AG04449 (cell line): ENCODE data around the gene JMJD6.
"Not testable (repeated sequence)": the region's sequence is repeated elsewhere in the genome, so short reads cannot be mapped to it uniquely, and the experiment has no call there.

ENCODE experiments used
- CTCF ChIA-PET: fragments of 350-600 bp; formaldehyde crosslinking; extraction: SDS; loops from one replicate; lab custom pipeline; 2021; ENCODE audit warnings: antibody characterized with exemption; lab: Yijun Ruan, JAX
- POLR2A ChIA-PET: fragments of 400-600, 350-600 bp; formaldehyde crosslinking; extraction: SDS; loops from one replicate; lab custom pipeline; 2020; ENCODE audit warnings: antibody characterized with exemption, inconsistent platforms; lab: Yijun Ruan, JAX
- DNase-seq: peaks from one replicate; pipeline ENCODE4 v3.0.0-alpha.2; 2010; ENCODE audit warnings: low read depth, low spot score
- H3K4me3 ChIP-seq: 2 replicates; pipeline ENCODE4 v1.5.1; 2011; ENCODE audit warnings: low read depth, mild to moderate bottlenecking, control low read depth, low read length
- CTCF ChIP-seq: IDR thresholded peaks from one replicate; pipeline ENCODE4 v1.5.1; 2011; ENCODE audit warnings: mild to moderate bottlenecking, moderate library complexity, low read length, control low read depth, inconsistent platforms; ENCODE audit not compliant: insufficient read depth; ENCODE audit errors: missing control alignments

The JMJD6 gene

GRCh38 chr17:76753061-76753961 lies 26.9 kb upstream of the JMJD6 start:
- no peak overlapping the region for H3K4me3 ChIP-seq
- CTCF ChIA-PET = interaction anchor here (1.2 to 1.7 kb wide), 2 partner anchors 10 to 38 kb away, joined by 3 read pairs; no protein-coding TSS in a partner anchor
- no peak for TF ChIP-seq CTCF
- POLR2A ChIA-PET = no interaction called here
- no peak for DNase-seq

GRCh38 chr17:76752006-76752405 lies 25.6 kb upstream of the JMJD6 start:
- H3K4me3 ChIP-seq = no peak overlapping the region
- TF ChIP-seq CTCF = no peak
- ChIA-PET CTCF (interaction anchor here (1.7 kb wide), 1 partner anchor 37 kb away, joined by 3 read pairs; no protein-coding TSS in a partner anchor), POLR2A (no interaction called here)
- no peak for DNase-seq

- no peak for TF ChIP-seq CTCF
- no peak overlapping the region for H3K4me3 ChIP-seq
- no peak for DNase-seq
- CTCF ChIA-PET = no interaction called here
- POLR2A ChIA-PET = no interaction called here
Observed at GRCh38 chr17:76751416-76751993, 25.1 kb upstream of the JMJD6 start.

GRCh38 chr17:76748657-76749056 lies 22.3 kb upstream of the JMJD6 start:
- POLR2A ChIA-PET = no interaction called here
- DNase-seq = no peak
- TF ChIP-seq CTCF = no peak
- H3K4me3 ChIP-seq = no peak overlapping the region
- CTCF ChIA-PET = interaction anchor here (1.1 kb wide), 1 partner anchor 10 kb away, joined by 4 read pairs; no protein-coding TSS in a partner anchor

GRCh38 chr17:76747716-76748363 lies 21.4 kb upstream of the JMJD6 start:
- no peak for DNase-seq
- H3K4me3 ChIP-seq = no peak overlapping the region
- ChIA-PET CTCF (interaction anchor here (0.6 to 1.1 kb wide), 2 partner anchors 9 kb away, joined by 3 to 4 read pairs; no protein-coding TSS in a partner anchor), POLR2A (no interaction called here)
- no peak for TF ChIP-seq CTCF

- DNase-seq, H3K4me3 ChIP-seq: not testable (repeated sequence)
- ChIA-PET POLR2A (interaction anchor here (1.0 kb wide), 1 partner anchor 27 kb away, joined by 3 read pairs; no protein-coding TSS in a partner anchor), CTCF (interaction anchor here (0.9 to 1.5 kb wide), 3 partner anchors 31 to 343 kb away, joined by 3 read pairs; no protein-coding TSS in a partner anchor)
Observed at GRCh38 chr17:76745785-76746184, 19.4 kb upstream of the JMJD6 start.
